ENCODE measurements around the gene STARD6.

DNA sequence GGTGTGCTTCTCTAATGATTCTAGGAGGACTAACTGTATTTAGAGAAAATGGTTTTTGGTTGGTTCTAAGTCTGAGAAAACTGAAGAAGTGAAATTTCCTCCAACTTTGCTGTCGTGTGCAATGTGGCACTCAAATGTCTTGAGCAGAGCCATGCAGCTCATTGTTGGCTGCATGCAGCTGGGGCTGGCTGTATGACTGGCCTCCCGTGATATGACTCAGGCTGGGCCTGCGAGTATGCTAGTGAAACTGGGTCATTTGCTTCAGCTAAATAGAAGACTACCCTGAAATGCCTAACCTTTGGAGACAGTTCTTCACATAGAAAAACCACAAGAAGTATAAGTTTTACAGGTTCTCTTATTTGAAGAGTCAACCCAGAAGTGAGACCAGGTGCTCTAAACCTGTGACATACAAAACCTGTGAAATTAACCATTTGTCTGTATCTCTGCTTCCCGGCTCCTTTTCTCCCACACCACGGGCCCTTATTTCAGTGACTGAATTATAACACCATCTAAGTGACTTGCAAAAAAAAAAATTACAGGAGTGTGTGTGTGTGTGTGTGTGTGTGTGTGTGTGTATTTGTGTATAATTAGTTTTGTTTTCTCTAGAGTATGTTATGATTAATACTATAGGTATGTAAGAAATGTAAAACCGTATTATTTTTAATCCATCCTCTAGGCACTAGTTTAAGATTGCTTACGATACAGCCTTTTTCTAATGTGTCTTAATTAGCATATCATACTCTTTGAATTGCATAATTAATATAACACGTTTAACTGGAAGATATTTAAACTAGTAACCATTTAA is 72.5 kb downstream of the STARD6 start:
- no peak for TF ChIP-seq POLR2A (IDR thresholded peaks at IDR 0.05)
- TF ChIP-seq CTCF (IDR thresholded peaks at IDR 0.05): no peak
- no peak for TF ChIP-seq EP300 (IDR thresholded peaks at IDR 0.05)

All from sigmoid colon (tissue), 4 donors.